Brain microvascular endothelial cell (primary cell): ENCODE results near the gene PARVG.

Source experiments
- DNase-seq: peaks from one replicate; pipeline ENCODE4 v3.0.0-alpha.2; 2020
- H3K27ac ChIP-seq: fragments of 250-450 bp; sonication (Bioruptor Pico); 2 replicates; pipeline ENCODE4 v1.5.1; 2020; ENCODE audit warnings: mild to moderate bottlenecking, moderate library complexity
- H3K27me3 ChIP-seq: fragments of 250-450 bp; sonication (Bioruptor Pico); replicated peaks from 2 replicates; pipeline ENCODE4 v1.5.1; 2020; ENCODE audit warnings: mild to moderate bottlenecking
- H3K36me3 ChIP-seq: fragments of 250-450 bp; sonication (Bioruptor Pico); replicated peaks from 2 replicates; pipeline ENCODE4 v1.5.1; 2020; ENCODE audit warnings: mild to moderate bottlenecking
- H3K4me3 ChIP-seq: 2 replicates; pipeline ENCODE4 v1.5.1; 2011; ENCODE audit warnings: low read depth, mild to moderate bottlenecking, control low read depth, low read length, moderate library complexity
- in situ Hi-C: cut with HindIII; loops from 2 replicates; pipeline ENCODE4 v1.10.0; 2017; ENCODE audit warnings: low sequenced_read_pairs, low pct_ligation_motif_present
- TF ChIP-seq, protein P1 (sequence below): IDR thresholded peaks from 2 replicates; pipeline ENCODE4 v1.5.1; 2011; ENCODE audit warnings: low read depth, mild to moderate bottlenecking, moderate library complexity, low read length, control low read depth, inconsistent platforms; ENCODE audit errors: missing control alignments

Gene PARVG

DNA sequence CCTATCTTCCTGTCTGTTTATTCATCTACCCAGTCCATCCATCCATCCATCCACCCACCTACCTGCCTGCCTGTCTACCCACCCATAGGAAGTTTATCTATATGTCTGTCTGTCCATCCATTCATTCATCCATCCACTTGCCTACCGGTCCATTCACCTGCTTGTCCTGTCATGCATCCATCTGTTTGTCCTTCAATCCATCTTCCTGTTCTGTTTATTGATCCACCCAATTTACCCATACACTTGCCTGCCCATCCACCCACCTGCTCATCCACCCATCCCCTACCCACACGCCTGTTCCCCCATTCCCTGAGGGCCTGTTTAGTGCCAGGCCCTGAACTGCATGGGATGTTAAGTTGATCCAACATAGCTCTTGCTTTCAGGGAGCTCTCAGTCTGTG, 18.4 kb downstream of the PARVG start:
- in situ Hi-C loops = no loop called here
- no peak overlapping the region for H3K27ac ChIP-seq
- DNase-seq = no peak
- no peak overlapping the region for H3K4me3 ChIP-seq
- TF ChIP-seq, protein P1, sequence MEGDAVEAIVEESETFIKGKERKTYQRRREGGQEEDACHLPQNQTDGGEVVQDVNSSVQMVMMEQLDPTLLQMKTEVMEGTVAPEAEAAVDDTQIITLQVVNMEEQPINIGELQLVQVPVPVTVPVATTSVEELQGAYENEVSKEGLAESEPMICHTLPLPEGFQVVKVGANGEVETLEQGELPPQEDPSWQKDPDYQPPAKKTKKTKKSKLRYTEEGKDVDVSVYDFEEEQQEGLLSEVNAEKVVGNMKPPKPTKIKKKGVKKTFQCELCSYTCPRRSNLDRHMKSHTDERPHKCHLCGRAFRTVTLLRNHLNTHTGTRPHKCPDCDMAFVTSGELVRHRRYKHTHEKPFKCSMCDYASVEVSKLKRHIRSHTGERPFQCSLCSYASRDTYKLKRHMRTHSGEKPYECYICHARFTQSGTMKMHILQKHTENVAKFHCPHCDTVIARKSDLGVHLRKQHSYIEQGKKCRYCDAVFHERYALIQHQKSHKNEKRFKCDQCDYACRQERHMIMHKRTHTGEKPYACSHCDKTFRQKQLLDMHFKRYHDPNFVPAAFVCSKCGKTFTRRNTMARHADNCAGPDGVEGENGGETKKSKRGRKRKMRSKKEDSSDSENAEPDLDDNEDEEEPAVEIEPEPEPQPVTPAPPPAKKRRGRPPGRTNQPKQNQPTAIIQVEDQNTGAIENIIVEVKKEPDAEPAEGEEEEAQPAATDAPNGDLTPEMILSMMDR = no peak
- no peaks in the 10 kb centered on the region for H3K27me3 ChIP-seq
- H3K36me3 ChIP-seq = no peaks in the 10 kb centered on the region

DNA sequence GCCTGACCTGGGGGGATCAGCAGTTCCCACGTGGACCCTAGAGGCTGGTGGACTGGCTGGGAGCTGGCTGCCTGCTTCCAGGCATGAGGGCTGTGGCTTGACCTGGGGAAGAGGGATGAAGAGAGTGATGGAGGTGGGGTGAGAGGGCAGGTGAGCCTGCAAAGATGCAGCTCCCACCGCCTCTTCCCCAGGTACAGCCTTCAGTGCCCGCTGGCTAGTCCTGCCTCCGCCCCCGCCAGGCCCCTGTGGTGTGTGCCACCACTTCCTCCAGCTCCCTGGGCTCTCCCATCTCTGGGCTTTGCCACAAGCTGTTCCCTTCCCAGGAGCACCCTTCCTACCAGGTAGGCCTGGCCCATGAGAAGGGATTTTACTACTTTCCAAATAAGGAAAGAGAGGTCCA, 19.1 kb downstream of the PARVG start:
- H3K36me3 ChIP-seq = no peaks in the 10 kb centered on the region
- TF ChIP-seq, protein P1 = no peak
- H3K27me3 ChIP-seq = no peaks in the 10 kb centered on the region
- H3K4me3 ChIP-seq = no peak overlapping the region
- no peak for DNase-seq
- in situ Hi-C loops = no loop called here
- H3K27ac ChIP-seq = no peak overlapping the region

DNA sequence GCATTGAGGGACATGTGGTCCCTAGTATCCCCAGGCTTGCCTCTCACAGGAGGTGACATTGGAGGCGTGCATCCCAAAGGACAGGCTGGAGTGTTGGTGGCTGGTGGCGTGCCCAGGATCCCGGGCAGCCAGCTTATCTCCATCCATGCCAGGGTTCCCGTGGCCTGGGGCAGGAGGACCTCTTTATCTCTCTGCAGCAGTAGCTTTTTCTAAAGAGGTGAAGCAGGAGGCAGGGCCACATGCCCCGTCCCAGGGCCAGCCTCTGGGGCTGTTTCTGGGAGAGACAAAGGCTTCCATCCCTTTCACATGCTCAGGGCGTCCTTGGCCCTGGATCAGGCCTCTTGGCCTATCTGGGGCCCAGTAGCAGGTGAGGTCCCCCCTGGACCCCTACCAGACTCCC, 19.7 kb downstream of the PARVG start:
- Histone ChIP-seq H3K27ac (no peak overlapping the region), H3K4me3 (no peak overlapping the region), H3K36me3 (no peaks in the 10 kb centered on the region), H3K27me3 (no peaks in the 10 kb centered on the region)
- in situ Hi-C loops = no loop called here
- no peak for DNase-seq
- TF ChIP-seq, protein P1 = no peak

DNA sequence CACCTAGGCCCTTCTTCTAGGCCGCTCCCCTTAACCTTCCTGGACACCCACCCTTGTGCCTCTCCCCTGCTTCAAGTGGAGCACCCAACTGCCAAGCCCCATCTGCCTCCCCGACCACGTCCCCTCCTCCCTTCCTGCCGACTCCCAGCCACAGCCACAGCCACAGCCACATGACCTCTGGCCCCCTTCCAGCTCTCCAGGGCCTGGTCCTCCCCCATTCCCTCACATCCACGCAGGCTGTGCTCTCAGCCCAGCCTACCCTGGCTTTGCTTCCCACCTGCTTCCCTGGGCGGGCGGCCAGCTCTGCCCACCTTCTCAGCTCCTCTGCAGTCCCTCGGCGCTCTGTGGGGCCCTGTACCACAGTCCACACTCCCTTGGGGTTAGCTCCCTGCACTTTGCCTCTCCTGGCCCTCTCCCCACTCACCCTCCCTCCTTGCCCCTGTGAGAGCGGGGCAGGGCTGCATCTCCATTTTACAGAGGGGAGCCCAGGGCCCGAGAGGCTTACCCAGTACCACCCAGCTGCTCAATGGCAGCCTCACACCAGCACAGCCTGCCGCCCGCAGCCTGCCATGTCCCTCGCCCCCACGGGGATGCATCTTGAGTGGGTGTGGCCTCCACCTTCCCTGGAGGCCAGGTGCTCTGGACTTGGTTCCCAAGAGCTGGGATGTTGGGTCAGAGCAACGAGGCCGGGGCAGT, 20.3 kb downstream of the PARVG start:
- in situ Hi-C loops = no loop called here
- Histone ChIP-seq H3K4me3 (no peak overlapping the region), H3K27me3 (no peaks in the 10 kb centered on the region), H3K27ac (no peak overlapping the region), H3K36me3 (no peaks in the 10 kb centered on the region)
- TF ChIP-seq, protein P1 = no peak
- no peak for DNase-seq

DNA sequence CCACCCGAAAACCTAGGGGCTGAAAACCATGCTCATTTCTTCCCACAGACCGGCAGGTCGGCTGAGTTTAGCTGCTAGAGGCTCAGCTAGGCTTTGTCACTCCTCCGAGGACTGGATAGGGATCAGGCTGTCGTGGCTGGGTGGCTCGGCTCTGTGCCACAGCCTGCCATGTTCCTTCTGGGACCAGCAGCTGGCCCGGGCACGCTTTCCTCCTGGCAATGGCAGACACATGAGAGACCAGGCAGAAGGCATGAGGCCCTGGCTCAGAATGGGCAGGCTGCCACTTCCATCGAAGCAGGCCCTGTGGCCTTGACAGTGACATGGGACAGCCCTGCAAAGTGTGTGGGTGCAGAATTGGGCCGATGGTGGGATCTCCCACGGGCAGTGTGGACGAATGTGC, 20.9 kb downstream of the PARVG start:
- TF ChIP-seq, protein P1 = no peak
- no peak overlapping the region for H3K4me3 ChIP-seq
- in situ Hi-C loops = no loop called here
- H3K27ac ChIP-seq = no peak overlapping the region
- no peaks in the 10 kb centered on the region for H3K36me3 ChIP-seq
- no peaks in the 10 kb centered on the region for H3K27me3 ChIP-seq
- no peak for DNase-seq

DNA sequence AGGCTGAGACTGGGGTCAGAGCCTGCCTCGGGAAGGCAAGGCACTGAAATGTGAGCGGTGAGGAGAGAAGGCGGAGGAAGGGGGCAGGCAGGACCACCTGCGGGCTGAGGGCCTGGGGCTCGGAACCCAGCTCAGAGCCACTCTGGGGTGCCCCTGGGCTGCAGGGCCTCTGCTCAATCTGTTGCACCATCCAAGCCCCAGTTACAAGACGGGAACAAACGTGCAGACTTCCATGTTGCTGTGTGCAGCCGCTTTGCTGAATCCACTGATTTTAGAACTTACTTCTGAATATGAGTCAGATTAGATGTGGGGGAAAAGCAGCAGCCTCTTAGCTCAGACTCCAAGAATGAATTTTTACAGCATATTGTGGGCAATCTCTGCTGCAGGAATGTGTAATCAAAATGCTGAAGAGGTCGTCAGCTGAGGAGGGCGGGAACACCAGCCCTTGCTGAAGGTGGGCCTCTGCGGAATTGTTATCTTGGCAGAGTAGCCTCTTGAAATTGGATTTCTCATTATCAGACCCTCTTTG, 21.6 kb downstream of the PARVG start:
- H3K27ac ChIP-seq = no peak overlapping the region
- DNase-seq = peak; percentile 33
- no peaks in the 10 kb centered on the region for H3K36me3 ChIP-seq
- H3K27me3 ChIP-seq = no peaks in the 10 kb centered on the region
- no peak overlapping the region for H3K4me3 ChIP-seq
- in situ Hi-C loops = no loop called here
- TF ChIP-seq, protein P1 = no peak
